GM19467 (cell line): ENCODE data around the gene BMP7.

Experiments used
- ATAC-seq: cut with Tn5 transposase; IDR thresholded peaks from one replicate; pipeline ENCODE4 v1.9.1; 2021; ENCODE audit warnings: mild to moderate bottlenecking, moderate library complexity; ENCODE audit not compliant: unreplicated experiment

Gene BMP7

DNA sequence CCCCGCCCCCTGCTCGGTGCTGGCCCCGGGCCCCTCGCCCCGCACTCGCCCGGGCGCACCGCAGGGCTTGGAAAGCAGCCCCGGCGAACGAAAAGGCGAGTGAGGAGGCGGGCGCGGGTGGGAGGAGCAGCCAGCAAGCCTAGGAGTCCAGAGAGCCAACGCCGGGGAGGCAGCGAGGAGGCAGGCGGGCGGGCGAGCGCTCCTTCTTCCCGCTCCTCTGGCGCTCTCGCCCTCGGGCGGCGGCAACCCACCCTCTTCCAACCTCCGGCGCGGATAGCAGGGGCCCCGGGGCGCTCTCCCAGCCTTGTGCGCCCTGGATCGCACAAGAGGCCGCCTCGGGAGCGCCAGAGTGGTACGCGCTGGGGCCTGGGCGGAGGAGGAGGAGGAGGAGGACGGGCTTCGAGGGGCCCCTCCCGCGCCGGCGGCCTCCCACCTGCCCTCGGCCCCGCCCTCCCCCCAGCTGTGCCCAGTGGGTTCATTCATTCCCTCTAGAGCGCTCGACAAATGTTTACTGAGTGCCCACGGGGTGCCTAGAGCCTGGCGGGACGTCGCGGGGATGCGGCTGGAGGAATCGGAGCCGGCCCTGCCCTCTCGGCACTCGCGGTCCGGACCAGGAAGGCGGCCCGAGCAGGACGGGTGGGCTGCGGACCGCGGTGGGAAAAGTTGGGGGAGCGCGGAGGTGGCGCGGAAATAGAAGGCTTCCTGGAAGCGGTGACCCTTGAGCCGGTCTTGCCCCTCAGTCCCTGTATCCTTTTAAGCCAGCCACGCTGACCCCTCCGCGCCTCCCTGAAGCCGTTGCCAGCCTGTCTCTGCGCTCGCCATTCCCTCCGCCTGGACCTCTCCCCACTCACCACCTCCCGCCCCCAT, at the start of gene BMP7:
TSS of gene BMP7 (minus strand) at position 351 of the 867 bp plus-strand sequence. CDS start 519 bp downstream, outside the sequence.
- no peak for ATAC-seq

DNA sequence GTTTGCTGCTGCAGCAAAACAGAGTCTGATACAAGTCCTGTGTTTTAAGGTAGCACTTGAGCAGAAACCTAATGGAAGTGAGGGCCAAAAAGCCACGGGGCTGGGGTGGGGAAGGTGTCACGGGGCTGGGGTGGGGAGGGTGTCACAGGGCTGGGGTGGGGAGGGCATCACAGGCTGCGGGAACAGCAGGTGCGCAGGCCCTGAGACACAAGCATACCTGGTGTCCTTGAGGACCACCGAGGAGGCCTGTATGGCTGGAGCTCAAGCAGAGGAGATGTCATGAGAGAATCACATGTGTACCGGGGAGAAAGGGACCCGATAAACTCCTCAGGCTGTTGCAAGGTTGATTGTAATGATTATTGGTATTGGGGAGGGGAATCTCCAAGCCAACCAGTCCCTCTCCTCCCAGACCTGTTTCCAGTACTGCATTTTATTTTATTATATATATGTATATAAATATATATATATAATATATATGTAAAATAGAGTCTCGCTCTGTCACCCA, 49.6 kb upstream of the BMP7 start:
- no peak for ATAC-seq

DNA sequence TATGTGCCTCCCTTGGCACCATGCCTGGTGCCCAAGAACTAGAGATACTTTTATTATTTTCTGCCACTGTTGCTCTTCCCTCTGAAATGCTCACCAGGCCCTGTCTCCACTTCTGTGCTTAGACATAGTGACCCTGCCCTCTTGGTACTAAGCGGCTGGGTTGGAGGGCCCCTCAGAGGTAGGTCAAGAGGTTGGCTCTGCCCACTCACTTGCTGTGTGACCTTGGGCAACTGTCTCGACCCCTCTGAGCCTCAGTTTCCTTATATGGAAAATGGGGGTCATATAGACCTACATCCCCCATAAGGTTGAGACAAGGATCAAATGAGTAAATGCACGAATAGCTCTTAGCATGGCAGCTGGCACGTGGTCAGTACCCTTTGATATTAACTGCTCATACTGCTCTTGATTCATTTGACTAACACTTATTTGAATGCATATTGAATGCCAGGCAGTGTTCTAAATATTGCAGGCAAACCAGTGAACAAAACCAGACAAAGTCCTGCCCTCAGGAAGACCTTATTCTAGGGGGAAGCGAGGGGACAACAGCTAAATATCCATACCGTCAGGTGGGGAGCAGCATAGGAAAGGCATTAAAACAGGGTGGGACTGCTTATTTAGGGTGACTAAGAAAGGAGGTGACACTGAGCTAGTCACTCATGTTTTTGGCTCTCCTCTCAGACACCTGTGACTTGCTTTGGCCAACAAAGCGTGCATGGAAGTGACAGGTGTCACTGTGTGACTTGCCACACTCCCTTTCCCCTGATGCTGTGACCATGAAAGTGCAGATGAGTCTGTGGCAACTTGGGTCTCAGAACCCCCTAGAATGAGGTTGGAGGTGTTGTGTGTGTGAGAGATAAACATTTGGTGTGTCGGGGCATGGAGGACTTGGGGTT, 48.9 kb upstream of the BMP7 start:
- no peak for ATAC-seq

DNA sequence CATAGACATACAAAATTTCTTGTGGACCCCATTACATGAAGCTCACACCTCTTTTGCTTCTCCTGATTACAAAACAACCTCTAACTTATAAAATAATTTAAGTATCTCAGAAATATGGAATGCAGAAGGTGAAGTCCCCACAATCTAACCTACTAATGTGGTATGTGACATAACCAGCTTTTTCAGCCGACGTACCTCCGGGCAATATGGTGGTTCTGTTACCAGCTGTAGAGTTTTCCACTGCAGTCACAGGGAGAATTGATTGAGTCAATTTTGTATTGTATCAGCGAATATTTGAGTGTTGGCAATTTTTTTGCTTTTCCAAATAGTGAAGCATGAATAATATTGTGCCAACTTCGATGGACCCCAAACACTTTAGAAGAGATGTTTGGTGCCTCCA, 47.5 kb upstream of the BMP7 start:
- no peak for ATAC-seq

DNA sequence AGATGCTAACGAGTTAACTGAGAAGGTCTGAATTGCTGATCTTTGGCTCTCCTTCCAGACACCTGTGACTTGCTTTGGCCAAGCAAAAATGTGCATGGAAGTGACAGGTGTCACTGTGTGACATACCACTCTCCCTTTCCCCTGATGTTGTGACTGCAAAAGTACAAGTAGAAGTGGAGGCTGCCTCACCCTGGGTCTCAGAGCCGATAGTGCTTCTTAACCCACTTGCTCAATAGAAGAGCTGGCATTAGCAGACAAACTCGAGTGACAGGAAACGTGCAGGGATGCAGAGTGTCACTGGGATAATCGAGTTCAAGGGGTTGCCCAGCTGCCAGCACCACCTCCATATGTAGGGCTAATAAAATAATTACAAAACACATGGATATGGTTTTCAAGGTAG, 46.8 kb upstream of the BMP7 start:
- ATAC-seq, result no peak

DNA sequence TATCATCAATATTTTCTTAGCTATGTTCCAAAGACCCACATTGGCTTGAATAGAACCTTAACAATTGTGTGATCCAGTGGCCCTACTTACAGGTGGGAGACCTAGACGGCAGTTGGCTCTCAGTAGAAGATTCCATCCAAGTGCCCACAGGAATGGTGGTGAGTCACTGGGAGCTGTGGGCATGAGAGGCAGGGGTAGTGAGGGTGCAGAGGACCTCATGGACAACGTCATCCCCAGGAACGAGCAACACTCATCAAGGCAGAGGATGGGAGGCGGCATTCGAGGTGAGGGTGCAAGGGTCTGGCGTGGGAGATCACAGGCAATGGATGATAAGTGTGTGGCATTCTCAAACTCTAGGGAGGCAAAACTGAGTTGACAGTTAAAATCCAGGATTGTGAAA, 45.7 kb upstream of the BMP7 start:
- no peak for ATAC-seq

DNA sequence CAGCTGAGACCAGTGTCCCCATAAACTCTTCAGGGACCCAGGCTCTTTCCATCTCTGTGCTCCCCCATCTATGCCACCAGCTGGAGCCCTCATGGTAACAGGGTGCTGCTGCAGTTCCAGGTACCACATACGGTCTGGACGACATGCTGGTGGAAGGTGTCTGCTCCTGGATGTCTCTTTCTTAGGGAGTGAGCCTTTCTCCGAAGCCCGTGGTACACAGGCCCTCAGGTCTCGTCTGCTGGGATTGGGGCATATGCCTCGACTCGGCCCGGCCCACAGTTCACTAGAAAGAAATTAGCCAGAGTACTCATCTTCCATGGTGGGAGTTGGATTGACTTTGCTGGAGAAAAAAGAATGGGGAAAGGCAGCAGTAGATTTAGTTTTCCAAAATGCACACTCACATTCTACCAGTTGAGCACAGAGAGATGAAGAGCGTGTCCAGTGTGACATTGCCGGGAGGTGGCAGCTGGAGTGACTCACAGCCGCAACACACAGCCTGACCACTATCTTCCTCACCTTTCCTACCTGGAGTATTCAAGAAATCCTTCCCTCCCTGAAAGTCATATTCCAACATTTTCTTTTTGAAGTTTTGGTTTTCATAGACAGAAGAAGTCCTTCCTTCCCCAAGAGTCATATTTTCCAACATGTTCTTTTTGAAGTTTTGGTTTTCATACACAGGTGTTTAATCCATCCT, 44.5 kb upstream of the BMP7 start:
- ATAC-seq, result no peak

DNA sequence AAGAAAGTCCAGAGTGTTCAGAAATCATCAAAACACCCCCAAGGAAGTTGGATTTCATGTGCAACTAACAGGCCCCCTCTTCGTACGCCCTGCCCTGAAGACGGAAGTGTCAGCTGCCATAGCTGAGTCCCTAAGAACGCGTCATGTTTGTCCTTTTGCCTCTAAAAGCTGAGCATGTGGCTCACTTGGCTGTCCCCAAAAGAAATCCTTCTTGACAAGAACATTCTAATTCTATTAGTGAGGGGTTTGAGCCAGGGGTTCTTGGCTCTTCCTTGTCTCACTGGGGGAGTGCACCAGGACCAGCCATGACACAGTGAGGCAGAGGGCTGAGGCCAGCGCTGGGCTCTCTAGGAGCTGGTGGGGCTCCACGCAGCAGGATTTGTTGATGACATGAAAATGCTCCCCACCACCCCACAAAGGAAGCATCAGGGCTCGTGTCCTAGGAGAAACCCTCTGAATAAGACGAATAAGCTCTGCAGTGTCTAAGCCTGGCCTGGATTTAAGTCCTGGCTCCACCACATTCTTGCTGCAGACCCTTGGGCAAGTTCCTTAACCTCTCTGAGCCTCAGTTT, 43.2 kb upstream of the BMP7 start:
- ATAC-seq, result no peak

DNA sequence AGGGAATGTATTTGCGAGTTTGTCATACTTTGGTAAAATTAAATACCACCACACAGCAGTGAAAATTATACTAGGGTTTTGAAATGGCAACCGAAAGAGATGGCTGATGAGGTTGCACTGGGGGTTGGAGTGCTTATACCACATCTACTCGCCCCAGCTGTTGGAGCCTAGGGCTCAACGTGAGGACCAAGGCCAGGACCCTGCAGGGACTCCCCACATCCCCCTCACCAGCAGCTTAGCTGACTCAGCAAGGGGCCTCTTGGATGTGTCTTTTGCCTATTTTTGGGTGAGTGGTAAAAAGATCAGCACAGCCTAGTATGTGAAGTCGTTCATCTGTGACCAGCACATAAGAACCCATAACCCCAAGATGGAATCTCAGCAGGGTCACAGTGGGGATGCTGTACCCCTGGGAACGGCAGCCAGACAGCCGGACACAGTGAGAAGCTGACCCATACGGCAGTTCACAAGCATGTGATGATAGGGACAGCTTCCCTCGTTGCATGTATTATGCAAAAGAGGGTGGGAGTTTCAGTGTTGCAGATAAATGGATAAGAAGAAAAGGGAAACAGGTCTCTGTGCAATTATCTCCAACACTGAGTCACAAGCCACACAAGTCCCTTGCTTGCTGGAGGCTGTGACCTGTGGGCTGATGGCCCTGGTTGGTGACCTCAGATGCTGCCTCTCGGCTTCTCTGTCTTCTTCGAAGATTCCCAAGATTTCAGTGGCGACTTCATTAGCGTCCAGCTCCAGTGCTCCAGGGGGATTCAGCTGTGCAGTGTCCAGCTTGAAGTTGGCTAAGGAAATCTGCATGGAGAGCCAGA, 42.2 kb upstream of the BMP7 start:
- ATAC-seq, result no peak

DNA sequence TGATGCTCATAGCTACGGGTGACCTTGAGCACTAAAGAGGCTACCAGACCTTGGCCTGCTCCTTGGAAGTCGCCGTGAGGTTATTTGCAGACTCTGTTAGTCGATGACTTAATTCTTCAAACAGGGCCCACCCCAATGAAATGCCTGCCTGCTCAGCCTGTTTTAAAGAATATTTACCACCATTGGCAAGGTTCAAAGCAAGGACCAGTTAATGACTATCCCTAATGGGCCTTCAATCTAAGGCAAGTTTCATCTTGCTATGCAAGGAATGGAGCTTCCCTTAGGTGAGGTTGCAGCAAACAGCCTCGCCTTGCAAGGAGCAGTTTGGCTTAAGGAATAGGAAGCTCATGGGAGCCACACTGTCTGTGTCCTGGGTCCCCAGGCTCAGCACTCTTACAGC, 40.3 kb upstream of the BMP7 start:
- no peak for ATAC-seq

DNA sequence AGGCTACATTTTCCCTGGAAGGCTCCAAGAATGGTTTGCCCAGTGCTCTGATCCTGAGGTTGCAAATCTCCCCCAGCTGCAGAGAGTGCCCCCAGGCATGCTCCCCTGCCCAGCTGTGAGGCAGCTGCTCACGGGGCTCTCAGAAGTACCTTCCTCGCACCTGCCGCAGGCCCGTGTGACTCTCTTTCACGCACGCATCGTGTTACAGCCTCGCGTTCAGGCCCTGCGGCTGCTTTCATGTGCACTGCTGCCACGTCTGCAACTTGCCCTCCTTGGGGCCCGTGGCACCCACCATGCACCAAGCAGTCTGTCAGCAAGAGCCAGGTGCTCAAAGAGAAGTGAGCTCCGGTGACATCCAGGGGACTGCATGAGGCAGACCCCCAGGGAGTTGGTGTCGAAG, 34.6 kb upstream of the BMP7 start:
- no peak for ATAC-seq

DNA sequence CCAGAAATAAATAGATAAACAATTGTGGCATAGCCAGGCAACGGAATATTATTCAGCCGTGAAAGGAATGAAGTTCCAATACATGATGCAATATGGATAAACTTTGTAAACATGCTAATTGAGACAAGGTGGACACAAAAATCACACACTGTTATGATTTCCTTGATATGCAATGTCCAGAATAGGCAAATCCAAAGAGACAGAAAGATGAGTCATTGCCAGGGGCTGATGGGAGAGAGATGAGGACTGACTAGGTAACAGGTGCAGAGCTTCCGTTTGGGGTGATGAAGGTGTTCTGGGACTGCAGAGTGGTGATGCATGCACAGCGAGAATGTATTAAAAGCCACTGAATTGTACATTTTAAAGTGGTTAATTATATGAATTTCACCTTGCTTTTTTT, 32.0 kb upstream of the BMP7 start:
- no peak for ATAC-seq

DNA sequence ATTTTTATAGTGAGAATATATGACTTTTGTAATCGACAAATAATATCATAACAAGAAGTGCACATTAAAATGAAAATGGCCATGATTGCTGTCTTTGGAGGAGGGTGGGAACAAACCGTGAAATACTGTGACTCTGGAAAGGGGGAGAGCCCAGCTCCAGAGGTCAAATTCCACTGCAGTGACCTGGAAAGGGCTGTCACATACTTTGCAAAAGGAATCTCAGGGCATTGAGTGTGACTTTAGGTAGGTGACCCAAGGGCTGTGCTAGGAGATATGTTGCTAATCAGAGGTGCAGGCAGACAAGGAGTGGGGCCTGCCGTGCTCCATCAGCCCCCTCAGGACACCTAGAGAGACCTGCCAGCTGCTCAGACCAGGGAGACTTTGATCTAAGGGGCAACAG, 28.1 kb upstream of the BMP7 start:
- no peak for ATAC-seq

DNA sequence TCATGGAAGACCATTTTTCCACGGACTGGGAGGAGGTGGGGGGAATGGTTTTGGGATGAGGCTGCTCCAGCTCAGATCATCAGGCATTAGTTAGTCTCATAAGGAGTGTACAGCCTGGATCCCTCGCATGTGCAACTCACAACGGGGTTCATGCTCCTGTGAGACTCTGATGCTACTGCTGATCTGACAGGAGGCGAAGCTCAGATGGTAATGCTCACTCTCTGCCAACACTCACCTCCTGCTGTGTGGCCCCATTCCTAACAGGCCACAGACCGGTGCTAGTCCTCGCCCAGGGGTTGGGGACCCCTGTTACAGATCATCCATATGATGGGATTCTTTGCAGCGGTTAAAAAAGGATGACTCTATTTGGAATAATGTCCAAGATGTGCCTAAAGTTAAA, 27.6 kb upstream of the BMP7 start:
- ATAC-seq, result no peak

DNA sequence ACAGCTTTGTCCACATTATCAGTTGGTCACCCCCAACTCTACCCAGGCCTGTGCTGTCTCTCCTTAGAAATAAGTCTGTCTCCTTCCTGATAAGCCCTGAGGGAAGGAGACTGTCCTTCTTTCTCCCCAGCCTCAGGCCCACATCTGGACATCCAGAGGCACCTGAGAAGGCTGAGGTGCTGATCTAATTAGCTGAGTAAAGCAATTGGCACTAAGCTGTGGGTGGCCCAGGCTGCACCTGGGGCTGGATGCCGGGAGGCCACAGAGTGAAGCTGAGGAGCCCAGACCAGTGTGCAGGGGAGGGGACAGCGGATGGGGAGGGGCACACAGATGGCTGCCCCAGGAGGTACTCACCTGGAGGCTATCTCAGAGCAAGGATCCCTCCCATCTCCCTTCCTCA, 26.2 kb upstream of the BMP7 start:
- no peak for ATAC-seq

DNA sequence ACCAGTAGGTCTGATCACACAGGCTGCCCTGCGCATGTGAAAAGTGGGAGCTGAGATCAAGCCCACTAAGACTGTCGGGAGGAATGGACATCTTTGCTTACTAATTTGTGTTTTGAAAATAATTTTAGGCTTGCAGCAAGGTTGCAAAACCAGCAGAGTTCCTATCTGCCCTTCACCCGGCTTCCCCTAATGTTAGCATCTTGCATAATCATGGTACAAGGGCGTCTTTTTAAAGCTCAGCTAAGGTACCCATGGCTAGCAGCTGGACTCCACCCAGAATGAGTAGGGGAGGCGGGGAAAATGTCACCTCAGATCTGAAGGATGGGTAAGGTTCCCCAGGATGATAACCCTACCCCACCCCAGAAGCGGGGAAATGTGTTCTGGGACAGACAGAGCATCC, 25.3 kb upstream of the BMP7 start:
- ATAC-seq, result no peak

DNA sequence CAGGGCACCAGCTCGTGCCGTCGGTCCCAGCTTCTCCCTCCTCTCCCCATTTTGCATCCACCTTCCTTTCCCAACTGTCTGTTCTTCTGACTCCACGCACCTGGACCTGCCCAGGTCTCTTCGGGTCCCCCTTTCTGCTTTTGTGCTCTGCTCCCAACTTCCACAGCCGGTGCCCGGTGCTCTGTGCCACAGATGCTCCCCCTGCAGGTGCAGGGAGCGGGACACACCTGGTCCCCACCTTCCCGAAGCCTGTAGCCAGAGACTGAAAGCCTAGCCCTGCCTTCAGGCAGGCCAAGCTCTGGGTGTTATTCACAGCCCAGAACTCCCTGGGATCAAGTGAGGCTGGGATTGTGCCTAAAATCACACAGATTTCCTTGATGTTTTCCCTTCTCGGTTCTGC, 24.6 kb upstream of the BMP7 start:
- no peak for ATAC-seq

DNA sequence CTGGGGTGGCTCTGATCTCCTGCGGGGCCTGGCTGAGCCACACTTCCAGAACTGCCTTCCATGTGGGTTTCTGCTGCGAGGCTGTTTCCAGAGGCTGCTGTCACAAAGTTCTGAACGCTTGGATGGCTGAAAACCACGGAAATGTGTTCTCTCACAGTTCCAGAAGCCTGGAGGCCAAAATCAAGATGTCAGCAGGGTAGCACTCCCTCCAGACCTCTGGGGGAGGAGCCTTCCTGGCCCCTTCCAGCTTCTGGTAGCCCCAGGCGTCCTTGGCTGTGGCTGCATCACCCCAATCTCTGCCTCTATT, 23.7 kb upstream of the BMP7 start:
- ATAC-seq, result no peak

DNA sequence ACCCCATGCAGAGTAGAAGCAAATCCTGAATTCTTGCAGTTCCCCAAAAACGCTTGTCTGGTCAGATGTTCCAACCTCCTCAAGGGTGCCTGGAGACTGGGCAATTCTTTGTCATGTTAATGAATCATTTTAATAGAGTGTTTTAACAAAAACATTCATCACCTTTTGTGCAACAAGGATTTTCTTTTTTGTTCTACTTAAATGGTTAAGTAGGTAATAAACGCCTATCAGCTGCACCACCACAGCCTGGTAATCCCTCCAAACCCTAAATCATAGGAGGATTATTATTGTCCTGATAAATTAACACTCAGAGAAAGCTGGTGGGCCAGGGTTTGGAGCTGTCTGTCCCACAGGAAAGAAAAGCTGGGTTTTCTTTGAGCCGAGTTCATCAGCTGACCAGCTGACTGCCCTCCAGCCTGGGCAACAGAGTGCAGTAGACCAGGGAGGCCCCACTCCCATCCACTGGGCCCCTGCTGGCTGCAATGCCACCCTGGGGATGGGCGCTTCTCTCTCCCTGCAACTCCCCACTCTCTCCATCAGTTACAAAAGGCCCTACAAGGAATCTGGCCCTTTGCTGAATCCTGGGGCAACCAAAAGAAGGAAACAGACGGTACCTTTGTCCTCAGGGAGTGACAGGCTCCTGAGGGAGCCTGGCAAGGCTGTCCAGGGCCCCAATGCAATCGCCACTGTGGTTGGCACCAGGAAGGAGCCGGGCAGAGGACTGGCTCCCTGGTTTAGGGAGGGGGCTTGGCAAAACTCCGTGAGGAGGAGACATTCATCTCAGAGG, 23.1 kb upstream of the BMP7 start:
- ATAC-seq, result no peak
